ENCODE data around the gene TULP3.

The TULP3 gene

GRCh38 chr12:2877047-2877952 lies 13.4 kb upstream of the TULP3 start, which contains the start of the genes FOXM1 and RHNO1:
FOXM1 (minus strand) TSS chr12:2877174; CDS start chr12:2874478, 2,696 bp downstream.
RHNO1 (plus strand) TSS chr12:2877223; CDS start chr12:2885367, 8,144 bp downstream.
- Histone ChIP-seq H3K4me3 (ENCODE audit: insufficient read depth, low read depth, low read length) (peak within 1 kb of the TSS; percentile 98), H3K4me1 (ENCODE audit: control insufficient read depth, insufficient read depth, low read length) (peaks cover 6% of the 10 kb centered on the region), H3K36me3 (ENCODE audit: control insufficient read depth, insufficient read depth, low read length) (peaks cover 20% of the 10 kb centered on the region), H3K27me3 (ENCODE audit: control insufficient read depth, insufficient read depth, low read length, poor library complexity, severe bottlenecking) (no peaks in the 10 kb centered on the region), H3K9me3 (ENCODE audit: control insufficient read depth, low read length) (no peaks in the 10 kb centered on the region), H3K27ac (ENCODE audit: insufficient read depth, low read depth, low read length, poor library complexity, severe bottlenecking) (peak within 1 kb of the TSS; percentile 85)
- 1% methylated on average over 70 of the region's 70 CpGs for WGBS, 2 experiments

DNA sequence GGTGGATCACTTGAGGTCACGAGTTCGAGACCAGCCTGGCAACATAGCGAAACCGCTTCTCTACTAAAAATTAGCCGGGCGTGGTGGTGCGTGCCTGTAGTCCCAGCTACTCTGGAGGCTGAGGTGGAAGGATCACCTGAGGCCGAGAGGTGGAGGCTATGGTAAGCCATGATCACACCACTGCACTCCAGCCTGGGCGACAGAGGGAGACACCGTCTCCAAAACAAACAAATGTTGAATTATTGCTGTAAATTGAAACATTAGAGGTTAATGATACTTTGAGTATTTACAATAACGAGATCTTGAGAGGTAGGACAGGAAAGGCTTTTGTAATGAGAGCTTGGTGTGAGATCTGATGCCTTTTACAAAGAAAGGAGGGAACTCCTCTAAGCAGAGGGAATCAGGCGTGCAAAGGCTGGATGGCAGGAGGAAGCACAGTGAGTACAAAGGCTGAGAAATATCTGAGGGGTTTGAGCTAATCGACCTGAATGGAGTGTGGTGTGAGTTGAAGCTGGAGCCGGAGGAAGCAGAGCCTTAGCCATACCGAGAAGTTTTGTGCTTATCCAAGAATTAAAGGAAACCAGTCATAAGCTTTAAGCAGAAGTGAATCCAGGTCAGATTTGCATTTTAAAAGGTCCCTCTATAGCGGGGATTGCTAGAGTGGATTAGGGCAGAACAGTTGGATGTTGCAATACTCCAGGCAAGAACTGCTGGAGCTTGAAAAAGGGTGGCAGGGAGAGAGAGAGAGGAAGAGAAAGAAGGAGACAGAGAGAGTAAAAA lies 12.5 kb upstream of the TULP3 start:
- peak overlapping the region; percentile 85 for H3K27ac ChIP-seq (ENCODE audit: insufficient read depth, low read depth, low read length, poor library complexity, severe bottlenecking)

GRCh38 chr12:2879853-2880252 lies 10.8 kb upstream of the TULP3 start:
- 97 to 99% methylated on average over 3 of the region's 3 CpGs for WGBS, 2 experiments
- Histone ChIP-seq H3K27ac (ENCODE audit: insufficient read depth, low read depth, low read length, poor library complexity, severe bottlenecking) (no peak overlapping the region), H3K36me3 (ENCODE audit: control insufficient read depth, insufficient read depth, low read length) (no peaks in the 10 kb centered on the region), H3K9me3 (ENCODE audit: control insufficient read depth, low read length) (no peaks in the 10 kb centered on the region), H3K27me3 (ENCODE audit: control insufficient read depth, insufficient read depth, low read length, poor library complexity, severe bottlenecking) (no peaks in the 10 kb centered on the region), H3K4me3 (ENCODE audit: insufficient read depth, low read depth, low read length) (no peak overlapping the region), H3K4me1 (ENCODE audit: control insufficient read depth, insufficient read depth, low read length) (peaks cover 6% of the 10 kb centered on the region)

More for the DNA sequence above, 12.5 kb upstream of the TULP3 start:
- no peaks in the 10 kb centered on the region for H3K27me3 ChIP-seq (ENCODE audit: control insufficient read depth, insufficient read depth, low read length, poor library complexity, severe bottlenecking)
- H3K4me1 ChIP-seq (ENCODE audit: control insufficient read depth, insufficient read depth, low read length), result peaks cover 6% of the 10 kb centered on the region
- no peaks in the 10 kb centered on the region for H3K9me3 ChIP-seq (ENCODE audit: control insufficient read depth, low read length)
- H3K36me3 ChIP-seq (ENCODE audit: control insufficient read depth, insufficient read depth, low read length), result peaks cover 13% of the 10 kb centered on the region
- 23 to 24% methylated on average over 16 of the region's 16 CpGs for WGBS, 2 experiments
- peak overlapping the region; percentile 98 for H3K4me3 ChIP-seq (ENCODE audit: insufficient read depth, low read depth, low read length)

DNA sequence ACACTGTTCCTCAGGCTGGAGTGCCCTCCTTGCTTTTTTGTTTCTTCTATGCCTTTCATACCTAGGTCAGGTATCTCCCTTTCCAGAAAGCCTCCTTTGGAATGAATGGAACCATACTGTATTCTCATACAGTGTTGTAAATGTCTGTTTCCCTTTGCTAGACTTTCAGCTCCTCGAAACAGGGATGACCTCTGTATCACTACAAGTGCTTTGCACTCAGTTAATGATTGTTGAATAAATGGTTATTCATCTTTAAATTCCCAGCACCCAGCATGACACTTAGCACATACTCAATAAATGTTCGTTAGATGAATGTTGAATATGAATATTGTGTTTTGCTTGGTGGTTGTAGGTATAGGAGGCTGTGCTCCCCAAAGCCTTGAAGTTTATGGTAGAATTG lies 5.9 kb upstream of the TULP3 start:
- 87 to 94% methylated on average over 2 of the region's 2 CpGs for WGBS, 2 experiments
- Histone ChIP-seq H3K4me3 (ENCODE audit: insufficient read depth, low read depth, low read length) (no peak overlapping the region), H3K27me3 (ENCODE audit: control insufficient read depth, insufficient read depth, low read length, poor library complexity, severe bottlenecking) (no peaks in the 10 kb centered on the region), H3K36me3 (ENCODE audit: control insufficient read depth, insufficient read depth, low read length) (peaks cover 15% of the 10 kb centered on the region), H3K4me1 (ENCODE audit: control insufficient read depth, insufficient read depth, low read length) (no peaks in the 10 kb centered on the region), H3K27ac (ENCODE audit: insufficient read depth, low read depth, low read length, poor library complexity, severe bottlenecking) (no peak overlapping the region), H3K9me3 (ENCODE audit: control insufficient read depth, low read length) (no peaks in the 10 kb centered on the region)

- H3K4me1 ChIP-seq (ENCODE audit: control insufficient read depth, insufficient read depth, low read length), result no peaks in the 10 kb centered on the region
- H3K4me3 ChIP-seq (ENCODE audit: insufficient read depth, low read depth, low read length), result no peak overlapping the region
- H3K36me3 ChIP-seq (ENCODE audit: control insufficient read depth, insufficient read depth, low read length), result peaks cover 15% of the 10 kb centered on the region
- no peaks in the 10 kb centered on the region for H3K27me3 ChIP-seq (ENCODE audit: control insufficient read depth, insufficient read depth, low read length, poor library complexity, severe bottlenecking)
- WGBS, 2 experiments, result 94 to 95% methylated on average over 10 of the region's 10 CpGs
- no peak overlapping the region for H3K27ac ChIP-seq (ENCODE audit: insufficient read depth, low read depth, low read length, poor library complexity, severe bottlenecking)
- no peaks in the 10 kb centered on the region for H3K9me3 ChIP-seq (ENCODE audit: control insufficient read depth, low read length)
Observed at GRCh38 chr12:2886768-2887450, 3.8 kb upstream of the TULP3 start.

DNA sequence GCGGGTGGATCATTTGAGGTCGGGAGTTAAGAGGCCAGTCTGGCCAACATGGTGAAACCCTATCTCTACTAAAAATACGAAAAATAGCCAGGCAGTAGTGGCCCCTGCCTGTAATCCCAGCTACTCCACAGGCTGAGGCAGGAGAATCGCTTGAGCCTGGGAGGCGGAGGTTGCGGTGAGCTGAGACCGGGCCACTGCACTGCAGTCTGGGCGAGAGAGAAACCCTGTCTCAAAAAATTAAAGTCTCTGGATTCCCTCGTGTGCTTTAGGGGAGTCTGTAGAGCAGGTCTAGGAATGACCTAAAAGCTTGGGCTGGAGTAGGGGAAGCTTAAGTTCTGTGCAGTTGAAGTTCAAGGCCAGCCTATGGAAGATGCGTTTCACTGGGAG lies 697 bp upstream of the TULP3 start:
- Histone ChIP-seq H3K27me3 (ENCODE audit: control insufficient read depth, insufficient read depth, low read length, poor library complexity, severe bottlenecking) (no peaks in the 10 kb centered on the region), H3K4me3 (ENCODE audit: insufficient read depth, low read depth, low read length) (peak overlapping the region; percentile 94), H3K4me1 (ENCODE audit: control insufficient read depth, insufficient read depth, low read length) (peaks cover under 1% of the 10 kb centered on the region), H3K9me3 (ENCODE audit: control insufficient read depth, low read length) (no peaks in the 10 kb centered on the region), H3K36me3 (ENCODE audit: control insufficient read depth, insufficient read depth, low read length) (peaks cover 15% of the 10 kb centered on the region), H3K27ac (ENCODE audit: insufficient read depth, low read depth, low read length, poor library complexity, severe bottlenecking) (peak overlapping the region; percentile 1)
- WGBS, 2 experiments, result 74 to 76% methylated on average over 10 of the region's 10 CpGs

GRCh38 chr12:2891240-2892053 lies 756 bp downstream of the TULP3 start:
- WGBS, 2 experiments, result 31% methylated on average over 42 of the region's 42 CpGs
- Histone ChIP-seq H3K36me3 (ENCODE audit: control insufficient read depth, insufficient read depth, low read length) (peaks cover 9% of the 10 kb centered on the region), H3K27ac (ENCODE audit: insufficient read depth, low read depth, low read length, poor library complexity, severe bottlenecking) (peak overlapping the region; percentile 82), H3K4me3 (ENCODE audit: insufficient read depth, low read depth, low read length) (peak overlapping the region; percentile 94), H3K27me3 (ENCODE audit: control insufficient read depth, insufficient read depth, low read length, poor library complexity, severe bottlenecking) (no peaks in the 10 kb centered on the region), H3K4me1 (ENCODE audit: control insufficient read depth, insufficient read depth, low read length) (peaks cover 4% of the 10 kb centered on the region), H3K9me3 (ENCODE audit: control insufficient read depth, low read length) (no peaks in the 10 kb centered on the region)

DNA sequence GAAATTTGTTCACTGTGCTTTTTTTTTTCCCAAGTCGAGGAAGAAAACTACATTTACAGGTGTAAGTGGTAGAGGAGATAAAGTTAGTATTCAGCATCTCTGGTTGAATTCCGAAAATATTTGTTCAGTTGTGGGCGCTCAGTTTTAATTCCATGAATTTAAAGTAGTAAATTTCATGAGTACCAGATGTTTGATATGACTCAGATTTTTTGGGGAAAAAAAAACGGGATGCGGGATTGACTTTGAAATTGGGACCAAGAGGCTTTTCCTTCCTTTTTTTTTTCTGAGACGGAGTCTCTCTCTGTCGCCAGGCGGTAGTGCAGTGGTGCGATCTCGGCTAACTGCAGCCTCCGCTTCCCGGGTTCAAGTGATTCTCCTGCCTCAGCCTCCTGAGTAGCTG lies 1.6 kb downstream of the TULP3 start:
- Histone ChIP-seq H3K9me3 (ENCODE audit: control insufficient read depth, low read length) (no peaks in the 10 kb centered on the region), H3K27ac (ENCODE audit: insufficient read depth, low read depth, low read length, poor library complexity, severe bottlenecking) (no peak overlapping the region), H3K27me3 (ENCODE audit: control insufficient read depth, insufficient read depth, low read length, poor library complexity, severe bottlenecking) (no peaks in the 10 kb centered on the region), H3K4me3 (ENCODE audit: insufficient read depth, low read depth, low read length) (no peak overlapping the region), H3K36me3 (ENCODE audit: control insufficient read depth, insufficient read depth, low read length) (peaks cover 9% of the 10 kb centered on the region), H3K4me1 (ENCODE audit: control insufficient read depth, insufficient read depth, low read length) (peaks cover 4% of the 10 kb centered on the region)
- 96% methylated on average over 12 of the region's 12 CpGs for WGBS, 2 experiments

GRCh38 chr12:2893007-2893406 lies 2.3 kb downstream of the TULP3 start:
- Histone ChIP-seq H3K4me1 (ENCODE audit: control insufficient read depth, insufficient read depth, low read length) (peaks cover 4% of the 10 kb centered on the region), H3K9me3 (ENCODE audit: control insufficient read depth, low read length) (no peaks in the 10 kb centered on the region), H3K27me3 (ENCODE audit: control insufficient read depth, insufficient read depth, low read length, poor library complexity, severe bottlenecking) (no peaks in the 10 kb centered on the region), H3K36me3 (ENCODE audit: control insufficient read depth, insufficient read depth, low read length) (peaks cover 3% of the 10 kb centered on the region), H3K4me3 (ENCODE audit: insufficient read depth, low read depth, low read length) (no peak overlapping the region), H3K27ac (ENCODE audit: insufficient read depth, low read depth, low read length, poor library complexity, severe bottlenecking) (no peak overlapping the region)
- WGBS, 2 experiments, result 94 to 95% methylated on average over 8 of the region's 8 CpGs
